HG03108 (cell line): ENCODE measurements around the gene CATSPER2.
"Not testable (repeated sequence)": the region's sequence is repeated elsewhere in the genome, so short reads cannot be mapped to it uniquely, and the experiment has no call there.

Experiments used
- ATAC-seq: cut with Tn5 transposase; IDR thresholded peaks from one replicate; pipeline ENCODE4 v1.9.1; 2021; ENCODE audit warnings: moderate library complexity; ENCODE audit not compliant: unreplicated experiment

Gene CATSPER2

GRCh38 chr15:43593328-43594190 lies 55.1 kb downstream of the CATSPER2 start, which contains the start of gene CKMT1B:
CKMT1B (plus strand) TSS chr15:43594027; CDS start chr15:43594219, 192 bp downstream.
- not testable (repeated sequence) for ATAC-seq

- ATAC-seq: not testable (repeated sequence)
Measured at GRCh38 chr15:43592841-43593240, 55.8 kb downstream of the CATSPER2 start.

GRCh38 chr15:43589778-43590466 lies 58.7 kb downstream of the CATSPER2 start, which contains the start of gene PPIP5K1:
PPIP5K1 (minus strand) TSS chr15:43590208; CDS start chr15:43584504, 5,704 bp downstream.
- ATAC-seq: peak; percentile 92
